HepG2 (cell line): Measurements from ENCODE around the gene MRPL2. TPM values are rescaled to one million over a fixed set of nuclear protein-coding genes. Genes with fewer than 3 reads are reported as not detected.

Experiments
- AHDC1 ChIP-seq: sonication (generic); formaldehyde crosslinking; IDR thresholded peaks from 2 replicates; pipeline ENCODE4 v1.5.1; 2020; ENCODE audit warnings: mild to moderate bottlenecking, missing genetic modification reagents, borderline replicate concordance
- ASH2L ChIP-seq: fragments of 300-600, 200-600 bp; sonication (generic); IDR thresholded peaks from 2 replicates; pipeline ENCODE4 v1.7.0; 2017; ENCODE audit warnings: low read depth, mild to moderate bottlenecking, moderate library complexity, mixed read lengths, low read length; ENCODE audit not compliant: insufficient read length
- GMEB1 ChIP-seq: sonication (generic); formaldehyde crosslinking; IDR thresholded peaks from 2 replicates; pipeline ENCODE4 v1.5.1; 2020; ENCODE audit warnings: missing genetic modification reagents, mild to moderate bottlenecking, borderline replicate concordance
- GTF3A ChIP-seq: sonication (generic); formaldehyde crosslinking; conservative IDR thresholded peaks from 2 replicates; pipeline ENCODE4 v1.4.0; 2020; ENCODE audit warnings: mild to moderate bottlenecking, missing genetic modification reagents
- HIC2 ChIP-seq: sonication (generic); formaldehyde crosslinking; IDR thresholded peaks from 2 replicates; pipeline ENCODE4 v1.9.0; 2022; ENCODE audit warnings: low read depth, missing genetic modification reagents
- MAFF ChIP-seq: IDR thresholded peaks from 2 replicates; pipeline ENCODE4 v1.6.1; 2011; ENCODE audit warnings: low read depth, low read length, improper control_type of control experiment
- MTA1 ChIP-seq: sonication (generic); formaldehyde crosslinking; IDR thresholded peaks from 2 replicates; pipeline ENCODE4 v1.4.0; 2020; ENCODE audit warnings: missing genetic modification reagents, mild to moderate bottlenecking, borderline replicate concordance
- NR0B2 ChIP-seq: sonication (generic); formaldehyde crosslinking; IDR thresholded peaks from 2 replicates; pipeline ENCODE4 v1.4.0; 2020; ENCODE audit warnings: mild to moderate bottlenecking, missing genetic modification reagents
- NR2C2 ChIP-seq: sonication (generic); formaldehyde crosslinking; IDR thresholded peaks from 2 replicates; pipeline ENCODE4 v1.4.0; 2020; ENCODE audit warnings: missing genetic modification reagents, mild to moderate bottlenecking, moderate library complexity, borderline replicate concordance
- SIN3B ChIP-seq: fragments of 150-350 bp; IDR thresholded peaks from 2 replicates; pipeline ENCODE4 v1.6.1; 2014; ENCODE audit warnings: low read length
- SRSF9 ChIP-seq: fragments of 200-400 bp; formaldehyde crosslinking; IDR thresholded peaks from 2 replicates; pipeline ENCODE4 v1.6.1; 2018; ENCODE audit warnings: borderline replicate concordance, mild to moderate bottlenecking, low read depth, low read length; ENCODE audit not compliant: insufficient read depth, poor library complexity, severe bottlenecking
- WIZ ChIP-seq: sonication (generic); formaldehyde crosslinking; IDR thresholded peaks from 2 replicates; pipeline ENCODE4 v1.5.1; 2020; ENCODE audit warnings: mild to moderate bottlenecking, missing genetic modification reagents
- ZNF264 ChIP-seq: sonication (generic); formaldehyde crosslinking; IDR thresholded peaks from 2 replicates; pipeline ENCODE4 v1.4.0; 2020; ENCODE audit warnings: missing genetic modification reagents
- ZNF34 ChIP-seq: sonication (generic); formaldehyde crosslinking; IDR thresholded peaks from 2 replicates; pipeline ENCODE4 v1.4.0; 2020; ENCODE audit warnings: mild to moderate bottlenecking, missing genetic modification reagents, borderline replicate concordance
- ZNF547 ChIP-seq: sonication (generic); formaldehyde crosslinking; IDR thresholded peaks from 2 replicates; pipeline ENCODE4 v1.5.1; 2020; ENCODE audit warnings: mild to moderate bottlenecking, missing genetic modification reagents
- ZNF572 ChIP-seq: sonication (generic); formaldehyde crosslinking; IDR thresholded peaks from 2 replicates; pipeline ENCODE4 v1.5.1; 2020; ENCODE audit warnings: mild to moderate bottlenecking, missing genetic modification reagents
- ZNF660 ChIP-seq: sonication (generic); formaldehyde crosslinking; IDR thresholded peaks from 2 replicates; pipeline ENCODE4 v1.5.1; 2020; ENCODE audit warnings: mild to moderate bottlenecking, low read depth, missing genetic modification reagents, borderline replicate concordance
- ZSCAN25 ChIP-seq: sonication (generic); formaldehyde crosslinking; IDR thresholded peaks from 2 replicates; pipeline ENCODE4 v1.8.0; 2022; ENCODE audit warnings: mild to moderate bottlenecking, missing genetic modification reagents
- polyA plus RNA-seq, 8 experiments: library from polyadenylated mRNA; depleted of rRNA in 3 of 8; stranded (reverse) in 7 of 8; unstranded in 1 of 8; fragments of >200 nt; fragmentation: Illumina TruSeq in 4 of 8; extraction: Trizol in 4 of 8; gene quantifications; 2 replicates each; pipeline versions ENCODE4 v1.2.1 to v1.2.3, GENCODE V29; 2011 to 2016; ENCODE audit warnings: low read depth in 4 of 8, missing spikeins in 1 of 8, mixed read lengths in 1 of 8; ENCODE audit not compliant: insufficient read depth in 1 of 8
- total RNA-seq, 5 experiments: library from RNA; depleted of rRNA; stranded (reverse); fragments of >200 nt; fragmentation: Illumina TruSeq; extraction: Trizol; gene quantifications; 2 replicates each; pipeline ENCODE4 v1.2.3, GENCODE V29; 2016; ENCODE audit warnings: low read depth in 1 of 5

MRPL2 gene
- total and polyA plus RNA-seq, 2 of the 13 experiments (the other 11 are each of a cell fraction or from before 2014, with no cell fraction given): 56.8 to 65.6 TPM

GRCh38 chr6:43059168-43060033, at the start of gene MRPL2, which contains the start of gene KLC4 (continued):
- TF ChIP-seq AHDC1 (peak; percentile 56; the same call in 1 of the 2 replicates), ZNF264 (0 out of 2 replicates have a peak, but pooled peaks have one; percentile 23), SIN3B (peak; percentile 96), ZNF660 (CRISPR knock-in tag) (no peak), HIC2 (CRISPR knock-in tag) (no peak), ZNF572 (no peak), NR0B2 (peak; percentile 79), ZSCAN25 (CRISPR knock-in tag) (no peak), ZNF547 (CRISPR knock-in tag) (no peak; the same call in none of the 2 replicates), GTF3A (CRISPR knock-in tag) (no peak), MTA1 (CRISPR knock-in tag) (no peak), NR2C2 (CRISPR knock-in tag) (peak; percentile 61), MAFF (no peak), GMEB1 (CRISPR knock-in tag) (peak; percentile 91), WIZ (CRISPR knock-in tag) (0 out of 2 replicates have a peak, but pooled peaks have one; percentile 54), ASH2L (peak; percentile 71), SRSF9 (no peak), ZNF34 (CRISPR knock-in tag) (peak; percentile 90)
